HCT116 (cell line): ENCODE measurements around the gene E2F1. TPM values are rescaled to one million over a fixed set of nuclear protein-coding genes. Genes with fewer than 3 reads are reported as not detected.

ENCODE experiments used
- ATAC-seq: fragments of 200-7000 bp; cut with Tn5 transposase; 2 replicates; pipeline ENCODE4 v1.9.1; 2020; ENCODE audit warnings: mild to moderate bottlenecking, moderate library complexity
- BruUV-seq: library from RNA; stranded (reverse); fragments of 400-500 nt; replicated peaks from 2 replicates; lab custom pipeline; 2021; lab: Mats Ljungman, UMichigan
- CTCF ChIA-PET: fragments of 300-600 bp; sonication (Branson Sonifier 250); formaldehyde crosslinking; loops from one replicate; lab custom pipeline; 2021; ENCODE audit warnings: antibody characterized with exemption; lab: Charles Lee
- POLR2A ChIA-PET: fragments of 300-600, 350-600 bp; sonication (Branson Sonifier 250); formaldehyde crosslinking; loops from one replicate; lab custom pipeline; 2021; ENCODE audit warnings: antibody characterized with exemption; lab: Charles Lee
- RAD21 ChIA-PET, 2 experiments: fragments of 300-600 bp; sonication (Branson Sonifier 250); formaldehyde crosslinking; loops; one replicate each; lab custom pipeline; 2023; ENCODE audit warnings: low total read pairs in 2 of 2; ENCODE audit not compliant: uncharacterized antibody in 2 of 2, unreplicated experiment in 2 of 2, low non-redundant PET in 1 of 2; lab: Charles Lee
- DNase-seq: peaks from one replicate; pipeline ENCODE4 v3.0.0-alpha.2; 2010; ENCODE audit warnings: low read depth, low spot score
- H2AFZ ChIP-seq: fragments of 200-600 bp; shearing (Covaris generic), sonication (generic); 2 replicates; pipeline ENCODE4 v1.6.1; 2017; ENCODE audit warnings: low read depth, mixed run types, mixed read lengths, antibody characterized with exemption, low read length; ENCODE audit not compliant: poor library complexity, severe bottlenecking
- H3K27ac ChIP-seq: 2 replicates; pipeline ENCODE4 v1.5.1; 2012; ENCODE audit warnings: low read depth, low read length
- H3K27me3 ChIP-seq: fragments of 200-600 bp; sonication (generic); 2 replicates; pipeline ENCODE4 v1.6.1; 2016; ENCODE audit warnings: mixed run types, low read length, mixed read lengths; ENCODE audit not compliant: insufficient read depth
- H3K36me3 ChIP-seq, 2 experiments: fragments of 200-500 bp in 1 of 2; fragments of 200-600 bp in 1 of 2; sonication (Bioruptor generic) in 1 of 2; sonication (generic) in 1 of 2; 2 replicates each; pipeline versions ENCODE4 v1.5.1 to v1.6.1; 2014 to 2016; ENCODE audit warnings: low read length in 2 of 2, inconsistent platforms in 1 of 2, mixed read lengths in 1 of 2, mixed run types in 1 of 2; ENCODE audit not compliant: insufficient read depth in 2 of 2, control insufficient read depth in 1 of 2
- H3K4me1 ChIP-seq, 2 experiments: fragments of 200-600 bp in 1 of 2; sonication (generic) in 1 of 2; 2 replicates each; pipeline versions ENCODE4 v1.5.1 to v1.6.1; 2012 to 2017; ENCODE audit warnings: low read length in 2 of 2, inconsistent platforms in 1 of 2, mild to moderate bottlenecking in 1 of 2, mixed read lengths in 1 of 2, mixed run types in 1 of 2, moderate library complexity in 1 of 2; ENCODE audit not compliant: insufficient read depth in 2 of 2, control insufficient read depth in 1 of 2
- H3K4me2 ChIP-seq: fragments of 200-600 bp; sonication (generic); 2 replicates; pipeline ENCODE4 v1.6.1; 2017; ENCODE audit warnings: mixed run types, low read length, mixed read lengths
- H3K4me3 ChIP-seq, 2 experiments: fragments of 200-600 bp in 1 of 2; sonication (generic) in 1 of 2; replicated peaks in 1 of 2; 2 replicates each; pipeline ENCODE4 v1.5.1; 2011 to 2016; ENCODE audit warnings: low read length in 2 of 2, control low read depth in 1 of 2, low read depth in 1 of 2, mild to moderate bottlenecking in 1 of 2, mixed read lengths in 1 of 2, mixed run types in 1 of 2
- H3K79me2 ChIP-seq: fragments of 200-600 bp; sonication (generic); 2 replicates; pipeline ENCODE4 v1.6.1; 2017; ENCODE audit warnings: mild to moderate bottlenecking, mixed run types, low read length, moderate library complexity, mixed read lengths; ENCODE audit not compliant: insufficient read depth
- H3K9ac ChIP-seq: fragments of 200-600 bp; sonication (generic); 2 replicates; pipeline ENCODE4 v1.6.1; 2016; ENCODE audit warnings: low read length, mixed read lengths
- H3K9me2 ChIP-seq: fragments of 200-600 bp; sonication (generic), shearing (Covaris generic); 2 replicates; pipeline ENCODE4 v1.6.1; 2017; ENCODE audit warnings: mixed run types, mild to moderate bottlenecking, moderate library complexity; ENCODE audit not compliant: insufficient read depth
- H3K9me3 ChIP-seq, 2 experiments: fragments of 200-500 bp in 1 of 2; fragments of 200-600 bp in 1 of 2; sonication (Bioruptor generic) in 1 of 2; sonication (generic) in 1 of 2; 2 replicates each; pipeline ENCODE4 v1.6.1; 2014 to 2017; ENCODE audit warnings: low read length in 2 of 2, mixed read lengths in 2 of 2, inconsistent platforms in 1 of 2, low read depth in 1 of 2, mild to moderate bottlenecking in 1 of 2, mixed run types in 1 of 2, moderate library complexity in 1 of 2; ENCODE audit not compliant: control insufficient read depth in 1 of 2, insufficient read depth in 1 of 2
- H4K20me1 ChIP-seq: fragments of 200-600 bp; sonication (generic), shearing (Covaris generic); 2 replicates; pipeline ENCODE4 v1.6.1; 2017; ENCODE audit warnings: mixed run types, mild to moderate bottlenecking, moderate library complexity; ENCODE audit not compliant: insufficient read depth
- CBX3 ChIP-seq: IDR thresholded peaks from 2 replicates; pipeline ENCODE4 v1.6.1; 2012; ENCODE audit warnings: low read depth
- CEBPB ChIP-seq: IDR thresholded peaks from 2 replicates; pipeline ENCODE4 v1.6.1; 2012; ENCODE audit warnings: low read depth
- ELF1 ChIP-seq: IDR thresholded peaks from 2 replicates; pipeline ENCODE4 v1.6.1; 2012; ENCODE audit warnings: low read depth, borderline replicate concordance
- EZH2 ChIP-seq: fragments of 200-600 bp; sonication (generic); IDR thresholded peaks from 2 replicates; pipeline ENCODE4 v1.6.1; 2017; ENCODE audit warnings: antibody characterized with exemption, mixed run types
- EZH2phosphoT487 ChIP-seq: fragments of 200-600 bp; IDR thresholded peaks from 2 replicates; pipeline ENCODE4 v1.6.1; 2018; ENCODE audit warnings: antibody characterized with exemption, borderline replicate concordance
- FOSL1 ChIP-seq: IDR thresholded peaks from 2 replicates; pipeline ENCODE4 v1.6.1; 2012; ENCODE audit warnings: low read depth
- JUND ChIP-seq: IDR thresholded peaks from 2 replicates; pipeline ENCODE4 v1.6.1; 2012
- MAX ChIP-seq: IDR thresholded peaks from 2 replicates; pipeline ENCODE4 v1.6.1; 2012
- POLR2AphosphoS5 ChIP-seq: IDR thresholded peaks from 2 replicates; pipeline ENCODE4 v1.6.1; 2011; ENCODE audit warnings: mild to moderate bottlenecking, low read depth, low read length, moderate library complexity
- RAD21 ChIP-seq: IDR thresholded peaks from 2 replicates; pipeline ENCODE4 v1.6.1; 2012; ENCODE audit warnings: low read depth, mild to moderate bottlenecking
- SRF ChIP-seq: IDR thresholded peaks from 2 replicates; pipeline ENCODE4 v1.6.1; 2012; ENCODE audit warnings: low read depth
- TCF7L2 ChIP-seq: IDR thresholded peaks from 2 replicates; pipeline ENCODE4 v1.7.0; 2011; ENCODE audit warnings: borderline replicate concordance, inconsistent platforms; ENCODE audit not compliant: insufficient read depth, insufficient read length; ENCODE audit errors: extremely low read depth
- YY1 ChIP-seq: IDR thresholded peaks from 2 replicates; pipeline ENCODE4 v1.6.1; 2011; ENCODE audit warnings: low read length, low read depth, moderate library complexity, mild to moderate bottlenecking; ENCODE audit not compliant: insufficient replicate concordance; ENCODE audit errors: extremely low read depth
- intact Hi-C: fragments of 100-400 bp; cut with micrococcal nuclease; formaldehyde crosslinking; loops from 2 replicates; pipeline ENCODE4 v1.10.0; 2022
- total RNA-seq: library from RNA; stranded (reverse); gene quantifications from one replicate; pipeline ENCODE4 v1.2.1, GENCODE V29; 2021; ENCODE audit not compliant: unreplicated experiment
- TF ChIP-seq, protein P1 (sequence below): IDR thresholded peaks from 2 replicates; pipeline ENCODE4 v1.6.1; 2011; ENCODE audit warnings: mild to moderate bottlenecking, low read length, moderate library complexity; ENCODE audit not compliant: insufficient replicate concordance; ENCODE audit errors: extremely low read depth

Gene E2F1
- total RNA-seq, 1 experiment from 2014 or later = 30.9 TPM

- CTCF ChIA-PET = no interaction called here
- POLR2A ChIA-PET = no interaction called here
- no peak overlapping the region for H3K4me3 ChIP-seq
Measured at GRCh38 chr20:33681288-33681687, 4.9 kb downstream of the E2F1 start.

More at GRCh38 chr20:33681288-33681687, 4.9 kb downstream of the E2F1 start:
- Histone ChIP-seq H3K9ac (no peak overlapping the region), H3K4me1 (peaks cover 6 to 19% of the 10 kb centered on the region in 2 experiments), H3K36me3 (peaks cover 0 to 5% of the 10 kb centered on the region in 2 experiments; a peak in 2 of 4 replicates), H3K4me2 (no peak overlapping the region), H3K27ac (no peak overlapping the region), H3K27me3 (no peaks in the 10 kb centered on the region)
- RAD21 ChIA-PET = no interaction called here
- DNase-seq = no peak
- intact Hi-C loops = no loop called here
- TF ChIP-seq ELF1 (no peak), EZH2phosphoT487 (no peak), SRF (no peak), TCF7L2 (no peak), CBX3 (no peak), FOSL1 (no peak), MAX (no peak), EZH2 (no peak), POLR2AphosphoS5 (no peak), YY1 (no peak), CEBPB (no peak), JUND (no peak), RAD21 (no peak)
- TF ChIP-seq, protein P1, sequence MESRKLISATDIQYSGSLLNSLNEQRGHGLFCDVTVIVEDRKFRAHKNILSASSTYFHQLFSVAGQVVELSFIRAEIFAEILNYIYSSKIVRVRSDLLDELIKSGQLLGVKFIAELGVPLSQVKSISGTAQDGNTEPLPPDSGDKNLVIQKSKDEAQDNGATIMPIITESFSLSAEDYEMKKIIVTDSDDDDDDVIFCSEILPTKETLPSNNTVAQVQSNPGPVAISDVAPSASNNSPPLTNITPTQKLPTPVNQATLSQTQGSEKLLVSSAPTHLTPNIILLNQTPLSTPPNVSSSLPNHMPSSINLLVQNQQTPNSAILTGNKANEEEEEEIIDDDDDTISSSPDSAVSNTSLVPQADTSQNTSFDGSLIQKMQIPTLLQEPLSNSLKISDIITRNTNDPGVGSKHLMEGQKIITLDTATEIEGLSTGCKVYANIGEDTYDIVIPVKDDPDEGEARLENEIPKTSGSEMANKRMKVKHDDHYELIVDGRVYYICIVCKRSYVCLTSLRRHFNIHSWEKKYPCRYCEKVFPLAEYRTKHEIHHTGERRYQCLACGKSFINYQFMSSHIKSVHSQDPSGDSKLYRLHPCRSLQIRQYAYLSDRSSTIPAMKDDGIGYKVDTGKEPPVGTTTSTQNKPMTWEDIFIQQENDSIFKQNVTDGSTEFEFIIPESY = no peak
- TF ChIP-seq, all 23 proteins: peak for 0
- no TSS peak for BruUV-seq
- Histone ChIP-seq H3K9me3 (no peaks in the 10 kb centered on the region), H3K9me2 (no peaks in the 10 kb centered on the region), H4K20me1 (no peaks in the 10 kb centered on the region), H3K79me2 (peaks cover 32% of the 10 kb centered on the region), H2AFZ (no peak overlapping the region)
- no peak for ATAC-seq
